ENCODE measurements around the gene PTPRD. TPM values are rescaled to one million over a fixed set of nuclear protein-coding genes. Genes with fewer than 3 reads are reported as not detected.

The PTPRD gene
- total RNA-seq, 1 experiment from 2014 or later: 69.6 TPM

DNA sequence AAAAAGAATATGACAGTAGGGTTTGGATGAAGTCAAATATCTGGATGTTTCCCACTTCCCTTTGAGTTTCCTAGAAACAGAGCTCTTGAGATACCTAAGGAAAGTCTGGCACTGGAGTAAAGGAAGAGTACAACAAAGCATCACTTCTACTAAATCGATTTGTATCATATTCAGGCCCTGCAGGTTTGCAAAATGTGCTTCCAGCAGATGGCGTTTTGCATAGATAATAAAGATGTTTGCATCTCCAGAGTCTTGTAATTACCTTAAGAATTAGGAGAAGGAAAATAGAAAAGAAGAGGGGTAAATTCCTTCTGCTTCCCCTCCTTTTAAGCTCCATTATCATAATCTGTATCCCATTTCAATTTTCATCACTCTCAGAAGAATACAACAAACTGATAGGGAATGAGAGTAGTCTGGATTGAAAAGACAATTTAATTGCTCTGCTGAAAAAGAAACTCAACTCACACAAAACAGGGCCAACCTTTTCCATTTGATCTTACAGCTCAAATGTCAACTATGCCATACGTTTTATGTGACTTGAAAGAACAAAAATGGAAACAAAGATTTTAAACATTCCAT lies 380.4 kb downstream of the PTPRD start (continued):
- TF ChIP-seq ZBTB21 (CRISPR knock-in tag; IDR thresholded peaks at IDR 0.05; ENCODE audit: borderline replicate concordance): no peak

GRCh38 chr9:10230512-10230911 lies 382.3 kb downstream of the PTPRD start:
- POLR2A ChIA-PET: no interaction called here
- peaks cover 20% of the 10 kb centered on the region for H3K4me1 Mint-ChIP-seq
- TF ChIP-seq, protein P1, sequence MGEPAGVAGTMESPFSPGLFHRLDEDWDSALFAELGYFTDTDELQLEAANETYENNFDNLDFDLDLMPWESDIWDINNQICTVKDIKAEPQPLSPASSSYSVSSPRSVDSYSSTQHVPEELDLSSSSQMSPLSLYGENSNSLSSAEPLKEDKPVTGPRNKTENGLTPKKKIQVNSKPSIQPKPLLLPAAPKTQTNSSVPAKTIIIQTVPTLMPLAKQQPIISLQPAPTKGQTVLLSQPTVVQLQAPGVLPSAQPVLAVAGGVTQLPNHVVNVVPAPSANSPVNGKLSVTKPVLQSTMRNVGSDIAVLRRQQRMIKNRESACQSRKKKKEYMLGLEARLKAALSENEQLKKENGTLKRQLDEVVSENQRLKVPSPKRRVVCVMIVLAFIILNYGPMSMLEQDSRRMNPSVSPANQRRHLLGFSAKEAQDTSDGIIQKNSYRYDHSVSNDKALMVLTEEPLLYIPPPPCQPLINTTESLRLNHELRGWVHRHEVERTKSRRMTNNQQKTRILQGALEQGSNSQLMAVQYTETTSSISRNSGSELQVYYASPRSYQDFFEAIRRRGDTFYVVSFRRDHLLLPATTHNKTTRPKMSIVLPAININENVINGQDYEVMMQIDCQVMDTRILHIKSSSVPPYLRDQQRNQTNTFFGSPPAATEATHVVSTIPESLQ (CRISPR knock-in tag; IDR thresholded peaks at IDR 0.05): no peak
- TF ChIP-seq SMAD3 (CRISPR knock-in tag; IDR thresholded peaks at IDR 0.05; ENCODE audit: borderline replicate concordance): no peak
- no peak for TF ChIP-seq ARID4B (CRISPR knock-in tag; IDR thresholded peaks at IDR 0.05; ENCODE audit: borderline replicate concordance)
- TF ChIP-seq FOXP1 (CRISPR knock-in tag; IDR thresholded peaks at IDR 0.05; ENCODE audit: borderline replicate concordance): no peak
- TF ChIP-seq SOX15 (CRISPR knock-in tag; IDR thresholded peaks at IDR 0.05): no peak
- TF ChIP-seq, protein P2, sequence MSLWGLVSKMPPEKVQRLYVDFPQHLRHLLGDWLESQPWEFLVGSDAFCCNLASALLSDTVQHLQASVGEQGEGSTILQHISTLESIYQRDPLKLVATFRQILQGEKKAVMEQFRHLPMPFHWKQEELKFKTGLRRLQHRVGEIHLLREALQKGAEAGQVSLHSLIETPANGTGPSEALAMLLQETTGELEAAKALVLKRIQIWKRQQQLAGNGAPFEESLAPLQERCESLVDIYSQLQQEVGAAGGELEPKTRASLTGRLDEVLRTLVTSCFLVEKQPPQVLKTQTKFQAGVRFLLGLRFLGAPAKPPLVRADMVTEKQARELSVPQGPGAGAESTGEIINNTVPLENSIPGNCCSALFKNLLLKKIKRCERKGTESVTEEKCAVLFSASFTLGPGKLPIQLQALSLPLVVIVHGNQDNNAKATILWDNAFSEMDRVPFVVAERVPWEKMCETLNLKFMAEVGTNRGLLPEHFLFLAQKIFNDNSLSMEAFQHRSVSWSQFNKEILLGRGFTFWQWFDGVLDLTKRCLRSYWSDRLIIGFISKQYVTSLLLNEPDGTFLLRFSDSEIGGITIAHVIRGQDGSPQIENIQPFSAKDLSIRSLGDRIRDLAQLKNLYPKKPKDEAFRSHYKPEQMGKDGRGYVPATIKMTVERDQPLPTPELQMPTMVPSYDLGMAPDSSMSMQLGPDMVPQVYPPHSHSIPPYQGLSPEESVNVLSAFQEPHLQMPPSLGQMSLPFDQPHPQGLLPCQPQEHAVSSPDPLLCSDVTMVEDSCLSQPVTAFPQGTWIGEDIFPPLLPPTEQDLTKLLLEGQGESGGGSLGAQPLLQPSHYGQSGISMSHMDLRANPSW (CRISPR knock-in tag; conservative IDR thresholded peaks at IDR 0.05; ENCODE audit: low read depth): no peak
- TF ChIP-seq NFYB (CRISPR knock-in tag; conservative IDR thresholded peaks at IDR 0.05; ENCODE audit: low read depth): no peak
- no peak for TF ChIP-seq ESRRA (CRISPR knock-in tag; IDR thresholded peaks at IDR 0.05; ENCODE audit: borderline replicate concordance)
- no peak for TF ChIP-seq MXD4 (CRISPR knock-in tag; IDR thresholded peaks at IDR 0.05; ENCODE audit: borderline replicate concordance)
- TF ChIP-seq PREB (CRISPR knock-in tag; IDR thresholded peaks at IDR 0.05; ENCODE audit: borderline replicate concordance): no peak
- TF ChIP-seq GTF2I (CRISPR knock-in tag; conservative IDR thresholded peaks at IDR 0.05): no peak
- no peak for TF ChIP-seq ZNF263 (CRISPR knock-in tag; IDR thresholded peaks at IDR 0.05; ENCODE audit: low read depth)
- no peak for TF ChIP-seq FOXK1 (CRISPR knock-in tag; IDR thresholded peaks at IDR 0.05)
- no peaks in the 10 kb centered on the region for H3K27me3 Mint-ChIP-seq (ENCODE audit: low read depth)
- CTCF ChIA-PET: no interaction called here
- no peaks in the 10 kb centered on the region for H3K36me3 Mint-ChIP-seq
- no peak for DNase-seq (ENCODE audit: low spot score)
- no peak for ATAC-seq
- no peak overlapping the region for H3K4me3 Mint-ChIP-seq
- H3K27ac Mint-ChIP-seq: no peak overlapping the region
- no peaks in the 10 kb centered on the region for H3K9me3 Mint-ChIP-seq
